GM12878 (cell line): Measurements from ENCODE around the gene MROH7. TPM values are rescaled to one million over a fixed set of nuclear protein-coding genes. Genes with fewer than 3 reads are reported as not detected.

Experiments
- ATAC-seq: fragments of 200-7000 bp; cut with Tn5 transposase; 3 replicates; pipeline ENCODE4 v1.9.1; 2020; ENCODE audit warnings: mild to moderate bottlenecking, moderate library complexity
- BruUV-seq: library from RNA; stranded (reverse); fragments of 400-500 nt; replicated peaks from 2 replicates; lab custom pipeline; 2021; lab: Mats Ljungman, UMichigan
- CTCF ChIA-PET: fragments of 300-600 bp; sonication (Branson Sonifier 250); formaldehyde crosslinking; extraction: SDS; loops from one replicate; lab custom pipeline; 2021; ENCODE audit warnings: inconsistent platforms; lab: Yijun Ruan, JAX
- POLR2A ChIA-PET: fragments of 350-600 bp; formaldehyde crosslinking; extraction: SDS; loops from one replicate; lab custom pipeline; 2021; ENCODE audit warnings: inconsistent platforms; lab: Charles Lee
- RAD21 ChIA-PET: fragments of 300-600 bp; sonication (Branson Sonifier 250); formaldehyde crosslinking; loops from one replicate; lab custom pipeline; 2023; ENCODE audit warnings: antibody characterized with exemption; ENCODE audit not compliant: unreplicated experiment; lab: Charles Lee
- SMC1A ChIA-PET: fragments of 300-600 bp; sonication (Branson Sonifier 250); formaldehyde crosslinking; loops from one replicate; lab custom pipeline; 2023; ENCODE audit not compliant: unreplicated experiment, uncharacterized antibody; lab: Charles Lee
- DNase-seq: peaks from one replicate; pipeline ENCODE4 v3.0.0-alpha.2; 2011; ENCODE audit warnings: low read depth, low spot score
- FAIRE-seq: peaks from 3 replicates; lab custom pipeline; 2011; peaks lifted over from hg19 to GRCh38; lab: Jason Lieb, UNC
- H2AFZ ChIP-seq: 2 replicates; pipeline ENCODE4 v1.6.0; 2011; ENCODE audit warnings: low read depth, low read length, control low read depth; ENCODE audit not compliant: control insufficient read depth
- H3K27ac ChIP-seq: 2 replicates; pipeline ENCODE4 v1.5.1; 2011; ENCODE audit warnings: control low read depth; ENCODE audit not compliant: control insufficient read depth, insufficient read depth
- H3K27me3 ChIP-seq, 2 experiments: replicated peaks in 1 of 2; 2 replicates each; pipeline versions ENCODE4 v1.6.0 to v1.6.1; 2011; ENCODE audit warnings: low read length in 1 of 2; ENCODE audit not compliant: control insufficient read depth in 2 of 2, insufficient read depth in 2 of 2
- H3K36me3 ChIP-seq, 2 experiments: 2 replicates each; pipeline ENCODE4 v1.5.1; 2011; ENCODE audit warnings: low read length in 1 of 2; ENCODE audit not compliant: control insufficient read depth in 2 of 2, insufficient read depth in 2 of 2
- H3K4me1 ChIP-seq: 2 replicates; pipeline ENCODE4 v1.6.1; 2011; ENCODE audit warnings: mild to moderate bottlenecking, low read length, moderate library complexity, mixed read lengths; ENCODE audit not compliant: control insufficient read depth, insufficient read depth
- H3K4me2 ChIP-seq: 2 replicates; pipeline ENCODE4 v1.6.0; 2011; ENCODE audit warnings: control low read depth; ENCODE audit not compliant: control insufficient read depth, insufficient read depth
- H3K4me3 ChIP-seq: fragments of 200-600 bp; sonication (generic); 2 replicates; pipeline ENCODE4 v1.5.1; 2016
- H3K79me2 ChIP-seq: 2 replicates; pipeline ENCODE4 v1.6.0; 2011; ENCODE audit warnings: low read length; ENCODE audit not compliant: control insufficient read depth, insufficient read depth
- H3K9ac ChIP-seq: 2 replicates; pipeline ENCODE4 v1.8.0; 2011; ENCODE audit warnings: low read length, control low read depth, mixed read lengths; ENCODE audit not compliant: control insufficient read depth, insufficient read depth
- H3K9me3 ChIP-seq: replicated peaks from 3 replicates; pipeline ENCODE4 v1.5.1; 2011; ENCODE audit warnings: mild to moderate bottlenecking, low read length; ENCODE audit not compliant: control insufficient read depth, insufficient read depth
- H4K20me1 ChIP-seq: 2 replicates; pipeline ENCODE4 v1.6.0; 2011; ENCODE audit not compliant: control insufficient read depth, insufficient read depth
- BCL3 ChIP-seq: IDR thresholded peaks from 2 replicates; pipeline ENCODE4 v1.6.1; 2011; ENCODE audit warnings: borderline replicate concordance, low read depth, mild to moderate bottlenecking, moderate library complexity, low read length; ENCODE audit not compliant: insufficient read depth, poor library complexity, severe bottlenecking
- BHLHE40 ChIP-seq, 2 experiments: fragments of 450-650 bp in 1 of 2; IDR thresholded peaks; 2 replicates each; pipeline ENCODE4 v1.6.1; 2011 to 2017; ENCODE audit warnings: low read depth in 2 of 2, borderline replicate concordance in 1 of 2, improper control_type of control experiment in 1 of 2, low read length in 1 of 2, mild to moderate bottlenecking in 1 of 2
- CBX5 ChIP-seq: sonication (generic); IDR thresholded peaks from 2 replicates; pipeline ENCODE4 v1.6.1; 2016; ENCODE audit warnings: low read depth, moderate library complexity, mild to moderate bottlenecking, inconsistent platforms
- E2F4 ChIP-seq: IDR thresholded peaks from 2 replicates; pipeline ENCODE4 v1.6.1; 2012; ENCODE audit warnings: low read depth, low read length, improper control_type of control experiment
- EED ChIP-seq: sonication (generic); IDR thresholded peaks from 2 replicates; pipeline ENCODE4 v1.6.1; 2016; ENCODE audit warnings: antibody characterized with exemption, low read depth
- HDAC2 ChIP-seq: fragments of 200-600 bp; sonication (generic); IDR thresholded peaks from 2 replicates; pipeline ENCODE4 v1.6.1; 2017
- IRF5 ChIP-seq: fragments of 450-650 bp; IDR thresholded peaks from 2 replicates; pipeline ENCODE4 v1.6.1; 2017; ENCODE audit warnings: borderline replicate concordance
- KDM1A ChIP-seq: fragments of 200-600 bp; sonication (generic); IDR thresholded peaks from 2 replicates; pipeline ENCODE4 v1.6.1; 2016; ENCODE audit warnings: borderline replicate concordance
- MEF2B ChIP-seq: fragments of 450-650 bp; IDR thresholded peaks from 2 replicates; pipeline ENCODE4 v1.6.1; 2018; ENCODE audit warnings: mild to moderate bottlenecking, moderate library complexity; ENCODE audit not compliant: partially characterized antibody, poor library complexity, severe bottlenecking
- NFXL1 ChIP-seq: fragments of 450-650 bp; IDR thresholded peaks from 2 replicates; pipeline ENCODE4 v1.6.1; 2017; ENCODE audit warnings: antibody characterized with exemption, mild to moderate bottlenecking, borderline replicate concordance
- PAX5 ChIP-seq: IDR thresholded peaks from 2 replicates; pipeline ENCODE4 v1.6.1; 2011; ENCODE audit warnings: low read depth, low read length, borderline replicate concordance
- PBX3 ChIP-seq: IDR thresholded peaks from 2 replicates; pipeline ENCODE4 v1.6.1; 2011; ENCODE audit warnings: mild to moderate bottlenecking, low read depth, low read length, moderate library complexity; ENCODE audit not compliant: insufficient replicate concordance
- POLR2A ChIP-seq: IDR thresholded peaks from 2 replicates; pipeline ENCODE4 v1.6.1; 2011; ENCODE audit warnings: low read depth, mild to moderate bottlenecking, low read length
- SMAD5 ChIP-seq: IDR thresholded peaks from 2 replicates; pipeline ENCODE4 v1.6.1; 2016; ENCODE audit warnings: antibody characterized with exemption, low read depth
- SUPT20H ChIP-seq: IDR thresholded peaks from 2 replicates; pipeline ENCODE4 v1.6.1; 2011; ENCODE audit warnings: low read depth, mild to moderate bottlenecking, low read length, moderate library complexity, borderline replicate concordance; ENCODE audit not compliant: control insufficient read depth
- ZNF274 ChIP-seq: IDR thresholded peaks from one replicate; pipeline ENCODE4 v1.8.0; 2011; ENCODE audit not compliant: insufficient read length, insufficient read depth
- ZNF384 ChIP-seq: IDR thresholded peaks from 2 replicates; pipeline ENCODE4 v1.6.1; 2012; ENCODE audit warnings: low read depth, mild to moderate bottlenecking, low read length, improper control_type of control experiment, borderline replicate concordance
- ZZZ3 ChIP-seq: IDR thresholded peaks from 2 replicates; pipeline ENCODE4 v1.6.1; 2011; ENCODE audit warnings: low read depth; ENCODE audit not compliant: control insufficient read depth, insufficient read length
- WGBS: methylation state at CpG from one replicate; pipeline ENCODE4 v1.1.6; 2016; ENCODE audit warnings: low lambda C conversion rate; ENCODE audit not compliant: insufficient replicate concordance, insufficient coverage; ENCODE audit errors: missing lambda C conversion rate; 5-methylcytosine and 5-hydroxymethylcytosine counted together
- in situ Hi-C: fragments of 300-500 bp; cut with MboI; formaldehyde crosslinking; loops from 9 replicates; pipeline ENCODE4 v1.14.3; 2018; ENCODE audit warnings: mixed read lengths
- intact Hi-C: fragments of 100-400 bp; cut with micrococcal nuclease; formaldehyde crosslinking; loops from one replicate; pipeline ENCODE4 v1.14.2; 2022; ENCODE audit not compliant: unreplicated experiment
- polyA plus RNA-seq, 11 experiments: library from polyadenylated mRNA; depleted of rRNA in 4 of 11; unstranded in 6 of 11; stranded (reverse) in 5 of 11; fragments of >200 nt; fragmentation: Nextera tagmentation in 4 of 11; fragmentation: Illumina TruSeq in 1 of 11; extraction: Ambion mirVana in 4 of 11; extraction: Trizol in 1 of 11; gene quantifications; 1 replicate in 1 of 11; 2 replicates in 10 of 11; pipeline versions ENCODE4 v1.2.1 to v1.2.3, GENCODE V29; 2011 to 2016; ENCODE audit warnings: inconsistent platforms in 2 of 11, missing spikeins in 2 of 11, low read depth in 1 of 11
- total RNA-seq, 4 experiments: library from RNA; depleted of rRNA in 3 of 4; stranded (reverse); fragments of >200 nt in 3 of 4; fragmentation: Illumina TruSeq in 1 of 4; extraction: Trizol in 1 of 4; gene quantifications; 2 replicates each; pipeline versions ENCODE4 v1.2.1 to v1.2.3, GENCODE V29; 2013 to 2021

The MROH7 gene
- total and polyA plus RNA-seq, 10 of the 15 experiments (the other 5 are each of a cell fraction or from before 2014, with no cell fraction given) = 0.11 TPM; not detected in 9

- no peak for TF ChIP-seq BCL3
- TF ChIP-seq SMAD5 = no peak
- no peak for TF ChIP-seq CBX5
- no peak for TF ChIP-seq ZNF384
- TF ChIP-seq ZNF274 = no peak
- TF ChIP-seq, all 136 proteins: peak for 0
Measured at GRCh38 chr1:54701066-54701465, 59.5 kb downstream of the MROH7 start (continued).

- TF ChIP-seq NFXL1 (no peak), E2F4 (no peak), MEF2B (no peak), SUPT20H (no peak), ZZZ3 (no peak), PBX3 (no peak), HDAC2 (no peak), BHLHE40 (IDR thresholded peaks at IDR 0.05; ENCODE audit: borderline replicate concordance in 1 of 2, low read depth in 2 of 2, low read length in 1 of 2) (no peak), KDM1A (no peak), PAX5 (no peak), EED (no peak), IRF5 (no peak), POLR2A (no peak), ZNF274 (no peak)
- in situ Hi-C loops (no loop called here), intact Hi-C loops (no loop called here)
- H3K36me3 ChIP-seq = no peaks in the 10 kb centered on the region
- ChIA-PET CTCF (interaction anchor here (1.1 kb wide), 1 partner anchor 99 kb away, joined by 4 read pairs; the partner anchor contains the start of gene TTC22), POLR2A (no interaction called here), SMC1A (no interaction called here), RAD21 (no interaction called here)
- H4K20me1 ChIP-seq = no peaks in the 10 kb centered on the region
- no peak for FAIRE-seq
- no peak overlapping the region for H3K27ac ChIP-seq
- H3K79me2 ChIP-seq = no peaks in the 10 kb centered on the region
- no peak overlapping the region for H2AFZ ChIP-seq
- H3K9me3 ChIP-seq = no peaks in the 10 kb centered on the region
- no peak overlapping the region for H3K9ac ChIP-seq
- whole genome bisulfite sequencing = 38% methylated on average over 8 of the region's 11 CpGs
- ATAC-seq = no peak
- H3K4me2 ChIP-seq = no peak overlapping the region
- no peak overlapping the region for H3K4me3 ChIP-seq
- no peaks in the 10 kb centered on the region for H3K4me1 ChIP-seq
- no TSS peak for BruUV-seq
- H3K27me3 ChIP-seq = peaks cover 0 to 3% of the 10 kb centered on the region in 2 experiments; a peak in 3 of 4 replicates
- DNase-seq = no peak
Measured at GRCh38 chr1:54701996-54702395, 60.4 kb downstream of the MROH7 start.
